HUDEP-2 (cell line): ENCODE results near the gene LAMB3.

ENCODE experiments used
- DNase-seq, 76 experiments: peaks; one replicate each; lab custom pipeline; 2025; ENCODE audit not compliant: unreplicated experiment in 76 of 76; lab: John Stamatoyannopoulos, UW

Gene LAMB3

DNA sequence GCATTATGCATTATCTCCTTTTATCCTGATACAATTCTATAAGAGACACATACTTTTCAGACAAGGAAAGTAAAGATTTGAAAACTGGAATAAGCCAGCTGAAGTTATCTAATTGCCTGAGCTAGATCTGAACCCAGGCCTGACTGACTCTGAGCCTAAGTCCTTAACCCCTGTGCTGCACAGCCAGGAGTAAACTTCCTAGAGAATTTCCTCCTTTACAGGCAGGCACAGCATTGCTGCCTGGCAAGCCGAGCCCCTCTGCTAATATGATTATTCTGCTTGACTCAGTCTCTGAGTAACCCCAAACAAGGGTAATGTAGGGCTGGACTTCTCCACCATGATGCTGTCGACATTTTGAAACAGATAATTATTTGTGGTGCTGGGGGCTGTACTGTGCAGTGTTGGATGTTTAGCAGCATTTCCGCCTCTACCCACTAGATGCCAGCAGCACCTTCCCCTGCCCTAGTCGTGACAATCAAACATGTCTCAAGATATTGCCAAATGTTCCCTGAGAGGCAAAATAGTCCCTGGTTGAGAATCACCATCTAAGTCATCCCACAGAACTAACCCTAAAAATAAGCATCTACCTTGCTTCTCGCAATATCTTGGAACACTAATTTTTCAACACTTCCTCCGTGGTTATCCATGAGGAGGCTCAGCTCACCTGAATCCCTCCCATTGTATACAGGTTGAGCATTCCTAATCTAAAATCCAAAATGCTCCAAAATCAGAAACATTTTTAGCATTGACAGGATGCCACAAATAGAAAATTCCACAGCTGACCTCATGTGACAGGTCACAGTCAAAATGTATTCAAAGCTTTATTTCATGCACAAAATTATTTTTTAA is 50.2 kb downstream of the LAMB3 start:
- peak in 15 of 76 experiments; percentile 1 to 38 (median 5) for DNase-seq

- no peak for DNase-seq
Measured at GRCh38 chr1:209600541-209600940, 51.7 kb downstream of the LAMB3 start.

GRCh38 chr1:209598227-209598626 is 54.0 kb downstream of the LAMB3 start:
- DNase-seq: no peak

DNA sequence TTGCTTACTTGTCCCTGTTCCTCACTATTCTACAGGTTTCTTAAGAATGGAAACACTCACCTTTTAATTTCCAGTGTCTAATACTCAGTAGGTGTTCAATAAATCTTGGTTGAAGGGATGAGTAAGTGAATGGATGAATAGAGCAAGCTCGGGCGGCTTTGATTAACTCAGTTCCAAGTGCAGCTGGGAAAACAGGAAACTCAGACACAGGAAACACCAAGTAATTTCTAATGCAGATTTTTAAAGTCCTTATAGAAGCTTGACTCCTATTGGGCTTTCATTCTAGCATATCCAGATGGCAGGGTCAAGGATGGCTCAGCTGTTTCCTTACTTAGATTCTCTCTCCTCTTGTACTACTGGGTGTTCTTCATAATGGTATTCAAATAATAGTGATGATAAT is 54.7 kb downstream of the LAMB3 start:
- DNase-seq: no peak

DNA sequence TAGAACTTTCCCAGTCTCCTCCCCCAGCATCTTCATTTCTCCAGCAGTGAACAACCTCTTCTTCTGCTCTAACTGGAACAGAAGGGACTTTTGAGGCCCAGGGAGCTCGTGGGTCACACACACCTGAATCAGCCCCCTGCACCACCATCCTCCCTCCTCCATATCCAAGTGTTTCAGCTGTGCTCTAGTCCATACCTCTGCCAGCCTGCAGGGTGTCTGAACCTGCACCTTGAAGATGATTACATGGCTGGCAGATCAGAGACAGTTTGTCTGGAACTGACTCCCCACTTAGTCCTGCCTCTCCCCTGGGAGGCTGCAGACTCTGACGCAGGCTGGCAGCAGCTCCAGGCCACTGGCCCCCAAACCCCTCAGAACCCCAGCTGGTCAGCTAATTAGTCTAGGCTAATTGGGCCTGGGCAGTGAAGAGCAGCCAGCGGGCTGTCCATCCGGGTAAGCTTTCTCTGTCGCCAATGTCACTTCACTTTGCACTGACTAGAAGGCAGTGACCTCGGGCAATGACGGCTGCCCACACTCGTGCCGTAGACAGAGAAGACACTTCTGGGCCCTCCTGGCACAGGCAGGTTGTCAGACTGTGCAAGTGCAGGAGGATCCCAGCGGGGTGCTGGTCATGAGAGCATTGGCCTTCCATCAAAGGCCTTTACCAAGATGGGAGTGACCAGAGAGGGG is 56.5 kb downstream of the LAMB3 start:
- no peak for DNase-seq

DNA sequence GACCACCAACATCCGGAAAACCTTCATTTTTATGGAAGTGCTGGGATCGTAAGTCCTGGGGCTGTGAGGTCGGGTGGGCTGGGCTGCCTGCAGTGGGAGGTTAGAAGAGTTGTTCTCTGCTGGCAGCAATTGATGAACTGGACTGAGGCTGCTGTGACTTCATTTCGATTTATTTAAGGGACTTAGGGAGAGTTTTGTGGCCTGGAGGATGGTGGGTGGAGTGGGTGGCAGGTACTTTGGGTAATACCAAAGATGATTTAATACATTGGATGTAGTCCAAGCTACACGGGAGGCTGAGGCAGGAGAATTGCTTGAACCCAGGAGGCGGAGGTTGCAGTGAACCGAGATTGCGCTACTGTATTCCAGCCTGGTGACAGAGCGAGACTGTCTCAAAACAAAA is 57.2 kb downstream of the LAMB3 start:
- no peak for DNase-seq

GRCh38 chr1:209594440-209594839 is 57.8 kb downstream of the LAMB3 start:
- no peak for DNase-seq

- no peak for DNase-seq
Measured at GRCh38 chr1:209593747-209594146, 58.5 kb downstream of the LAMB3 start.

- DNase-seq: no peak
Measured at GRCh38 chr1:209590405-209590804, 61.8 kb downstream of the LAMB3 start.

DNA sequence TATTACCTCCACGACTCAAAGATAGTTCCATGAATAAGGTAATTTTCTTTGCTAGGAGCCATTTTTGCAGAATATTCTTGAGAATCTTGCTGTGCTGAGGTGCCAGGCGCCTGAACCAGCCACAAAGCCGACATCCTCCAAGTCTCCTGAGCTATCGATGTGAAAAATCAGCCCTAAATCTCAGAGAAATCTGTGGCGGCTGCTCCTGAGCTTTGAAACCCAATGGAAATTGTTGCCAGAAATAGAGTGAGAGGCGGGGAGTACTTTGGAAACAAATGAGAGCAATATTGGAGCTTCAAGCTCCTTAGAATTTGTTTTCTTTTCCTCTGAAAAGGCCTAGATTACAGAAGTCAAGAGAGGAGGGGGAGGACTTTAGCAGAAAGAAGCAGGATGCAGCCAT is 62.4 kb downstream of the LAMB3 start:
- no peak for DNase-seq

DNA sequence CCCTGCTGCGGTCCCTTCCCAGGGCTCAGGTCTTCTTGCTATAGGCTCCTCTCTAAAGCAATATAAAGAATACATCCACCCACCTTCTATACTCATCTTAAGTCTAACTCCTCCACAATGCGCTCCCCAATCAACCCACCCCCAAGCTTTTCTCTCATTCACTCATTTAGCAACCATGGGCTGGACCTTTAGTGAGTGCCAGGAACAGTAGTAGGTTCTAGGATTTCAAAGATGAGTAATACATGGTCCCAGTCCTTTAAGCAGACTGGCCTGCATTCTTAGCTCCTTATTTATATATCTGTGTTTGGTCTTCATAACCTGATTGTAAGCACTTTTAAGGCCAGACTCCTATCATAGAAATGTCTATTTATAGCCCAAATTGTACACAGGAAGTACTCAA is 62.8 kb downstream of the LAMB3 start:
- no peak for DNase-seq

DNA sequence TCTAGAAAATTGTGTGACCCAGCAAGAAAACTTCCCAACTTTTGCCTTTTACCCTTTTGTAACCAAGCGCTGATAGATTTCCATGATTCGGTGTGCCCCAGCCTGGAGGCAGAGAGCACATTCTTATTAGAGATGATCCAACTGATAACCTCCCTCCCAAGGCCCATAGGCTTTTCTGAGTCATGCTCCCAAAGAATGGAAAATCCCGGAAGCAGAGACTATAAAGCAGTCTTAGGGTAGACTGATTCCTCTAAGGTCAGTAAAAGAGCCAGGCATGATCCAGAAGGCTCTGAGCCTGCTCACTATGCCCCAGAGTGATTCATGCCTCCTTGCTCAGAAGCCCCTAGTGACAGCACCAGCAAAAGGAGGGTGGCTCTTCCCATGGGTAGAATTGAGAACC is 64.4 kb downstream of the LAMB3 start:
- DNase-seq: no peak

- no peak for DNase-seq
Measured at GRCh38 chr1:209586221-209586740, 65.9 kb downstream of the LAMB3 start.

- no peak for DNase-seq
Measured at GRCh38 chr1:209585672-209586071, 66.6 kb downstream of the LAMB3 start.

DNA sequence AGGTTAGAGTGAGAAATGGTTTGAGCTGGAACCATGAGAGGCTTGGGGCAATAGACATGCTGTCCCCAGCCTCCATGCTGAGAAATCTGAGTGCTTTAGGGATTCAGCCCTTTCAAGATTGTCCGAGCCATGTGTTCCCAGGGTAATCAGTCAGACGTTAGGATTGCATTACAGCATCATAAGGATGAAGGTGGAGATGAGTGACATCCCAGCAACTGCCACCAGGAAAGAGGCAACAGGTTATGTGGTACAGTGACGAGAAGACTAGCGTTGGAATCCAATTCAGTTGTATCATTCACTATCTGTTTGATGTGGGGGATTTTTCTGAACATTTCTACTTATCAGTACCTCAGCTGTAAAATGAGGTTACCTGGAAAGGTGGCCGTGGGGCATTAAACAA is 67.0 kb downstream of the LAMB3 start:
- no peak for DNase-seq

DNA sequence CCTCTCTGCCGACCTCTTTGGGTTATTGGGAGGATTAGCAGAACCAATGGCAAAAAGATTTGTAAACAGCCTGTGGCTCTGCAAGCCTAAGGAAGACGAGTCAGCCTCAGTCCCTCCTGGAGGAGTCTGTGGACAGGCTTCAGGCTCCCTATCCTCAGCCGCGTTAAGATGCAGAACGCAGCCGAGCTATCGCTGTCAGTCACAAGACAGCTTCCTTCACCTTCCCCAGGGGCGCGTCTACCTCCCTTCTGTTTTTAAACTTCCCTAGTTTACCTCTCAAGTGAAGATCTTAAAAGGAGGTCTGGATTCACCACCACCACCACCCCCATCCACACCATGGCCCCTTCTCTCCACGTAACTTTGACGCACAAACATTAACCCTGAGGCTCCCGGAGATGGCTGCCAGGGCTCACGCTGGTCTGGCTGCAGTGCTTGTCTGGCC is 68.0 kb downstream of the LAMB3 start:
- no peak for DNase-seq

GRCh38 chr1:209583408-209583807 is 68.8 kb downstream of the LAMB3 start, which contains the start of gene CAMK1G:
Gene CAMK1G (plus strand): TSS chr1:209583714. CDS start chr1:209594984, 11,270 bp downstream.
- DNase-seq: no peak

- DNase-seq: no peak
Measured at GRCh38 chr1:209580577-209580976, 71.6 kb downstream of the LAMB3 start.

- DNase-seq: no peak
Measured at GRCh38 chr1:209577346-209577745, 74.9 kb downstream of the LAMB3 start.

DNA sequence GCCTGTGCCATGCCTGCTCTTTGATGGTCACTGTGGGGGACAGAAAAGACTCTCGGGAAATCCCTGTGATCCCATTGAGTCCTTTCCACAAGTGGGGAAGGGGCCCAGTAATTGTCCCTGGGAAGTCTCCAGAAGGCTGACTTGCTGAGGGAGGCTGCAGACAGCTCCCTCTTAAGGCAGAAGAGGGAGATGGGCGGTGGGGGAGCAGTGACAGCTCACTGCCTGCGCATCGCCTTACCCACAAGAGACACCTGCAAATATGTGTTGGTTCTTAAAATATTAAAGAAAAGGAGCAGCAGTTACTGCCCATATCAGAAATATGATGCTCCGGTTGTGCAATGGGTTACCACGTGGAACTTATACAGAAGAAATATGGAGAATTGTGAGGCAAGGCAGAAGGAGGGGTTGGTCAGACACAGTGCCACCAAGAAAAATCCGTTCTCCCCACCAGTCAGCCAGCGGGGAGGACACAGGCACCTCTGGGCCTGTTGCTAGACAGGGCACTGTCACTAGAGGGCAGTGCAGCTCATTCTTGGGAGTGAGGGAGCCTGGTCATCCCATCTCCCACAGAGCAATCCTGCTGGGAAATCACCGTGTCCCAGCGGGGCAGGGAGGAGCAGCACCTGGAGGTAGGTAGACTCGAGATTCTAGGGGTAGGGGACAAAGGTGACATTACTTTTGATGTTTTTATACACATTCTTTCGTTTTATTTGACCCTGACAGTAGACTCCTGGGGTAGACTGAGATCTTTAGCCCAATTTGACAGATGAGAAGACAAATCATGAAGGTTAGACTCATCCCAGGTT is 75.6 kb downstream of the LAMB3 start:
- DNase-seq: peak in 42 of 76 experiments; percentile 1 to 70 (median 24)

DNA sequence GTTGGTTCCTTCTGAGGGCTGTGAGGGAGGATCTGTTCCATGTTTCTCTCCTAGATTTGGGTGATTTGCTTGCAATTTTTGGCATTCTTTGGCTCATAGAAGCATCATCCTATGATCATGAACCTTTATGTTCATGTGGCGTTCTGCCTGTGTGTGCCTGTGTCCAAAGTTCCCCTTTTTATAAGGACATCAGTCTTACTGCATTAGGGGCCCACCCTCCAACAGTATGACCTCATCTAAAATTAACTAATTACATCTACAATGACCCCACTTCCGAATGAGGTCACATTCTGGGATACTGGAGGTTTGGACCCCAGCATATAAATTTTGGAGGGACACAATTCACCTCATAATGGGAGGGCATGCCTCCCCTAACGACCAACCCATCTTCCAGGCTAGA is 81.5 kb downstream of the LAMB3 start:
- DNase-seq: no peak
